Osteoblast (primary cell): Measurements from ENCODE around the gene TSPAN16. TPM values are rescaled to one million over a fixed set of nuclear protein-coding genes. Genes with fewer than 3 reads are reported as not detected.

Source experiments
- DNase-seq: peaks from one replicate; pipeline ENCODE4 v3.0.0; 2011; ENCODE audit warnings: low spot score, mixed read lengths; ENCODE audit not compliant: insufficient read length; ENCODE audit errors: missing footprints
- H2AFZ ChIP-seq: 2 replicates; pipeline ENCODE4 v1.6.0; 2011; ENCODE audit warnings: mild to moderate bottlenecking, low read length
- H3K27ac ChIP-seq: 2 replicates; pipeline ENCODE4 v1.5.1; 2011; ENCODE audit warnings: mild to moderate bottlenecking, low read depth, low read length, moderate library complexity
- H3K27me3 ChIP-seq: 2 replicates; pipeline ENCODE4 v1.6.0; 2012; ENCODE audit warnings: mild to moderate bottlenecking, control low read depth, inconsistent platforms, low read length, moderate library complexity; ENCODE audit not compliant: insufficient read depth
- H3K36me3 ChIP-seq: 2 replicates; pipeline ENCODE4 v1.5.1; 2011; ENCODE audit warnings: mild to moderate bottlenecking, low read length, control low read depth, moderate library complexity; ENCODE audit not compliant: insufficient read depth
- H3K4me1 ChIP-seq: 2 replicates; pipeline ENCODE4 v1.5.1; 2011; ENCODE audit warnings: mild to moderate bottlenecking, low read length, control low read depth, moderate library complexity; ENCODE audit not compliant: insufficient read depth
- H3K4me2 ChIP-seq: 2 replicates; pipeline ENCODE4 v1.6.0; 2011; ENCODE audit warnings: mild to moderate bottlenecking, low read length; ENCODE audit not compliant: insufficient read depth
- H3K4me3 ChIP-seq: fragments of 200-600 bp; sonication (generic); 3 replicates; pipeline ENCODE4 v1.5.1; 2012; ENCODE audit warnings: mild to moderate bottlenecking, low read length, inconsistent platforms; ENCODE audit not compliant: insufficient read depth
- H3K79me2 ChIP-seq: 2 replicates; pipeline ENCODE4 v1.6.0; 2012; ENCODE audit warnings: mild to moderate bottlenecking, low read length, control low read depth, inconsistent platforms; ENCODE audit not compliant: insufficient read depth
- H3K9me3 ChIP-seq: 2 replicates; pipeline ENCODE4 v1.5.1; 2011; ENCODE audit warnings: low read depth, low read length, control low read depth
- H4K20me1 ChIP-seq: 2 replicates; pipeline ENCODE4 v1.6.0; 2012; ENCODE audit warnings: mild to moderate bottlenecking, low read length, control low read depth; ENCODE audit not compliant: insufficient read depth
- CTCF ChIP-seq: IDR thresholded peaks from 2 replicates; pipeline ENCODE4 v1.5.1; 2011; ENCODE audit warnings: mild to moderate bottlenecking, low read depth, low read length, moderate library complexity; ENCODE audit errors: extremely low read depth
- total RNA-seq: library from RNA; depleted of rRNA; stranded (reverse); fragments of >200 nt; gene quantifications from 2 replicates; pipeline ENCODE4 v1.2.3, GENCODE V29; 2012

The TSPAN16 gene
- total RNA-seq, 1 donor: not detected

GRCh38 chr19:11323601-11324078, 27.7 kb downstream of the TSPAN16 start:
- no peaks in the 10 kb centered on the region for H3K9me3 ChIP-seq
- peak overlapping the region; percentile 60 for H3K27ac ChIP-seq
- H3K79me2 ChIP-seq: no peaks in the 10 kb centered on the region
- DNase-seq: no peak
- peak overlapping the region; percentile 79 for H3K4me2 ChIP-seq
- no peaks in the 10 kb centered on the region for H4K20me1 ChIP-seq
- H3K4me3 ChIP-seq: peak overlapping the region; percentile 54
- peaks cover 14% of the 10 kb centered on the region for H3K4me1 ChIP-seq
- no peaks in the 10 kb centered on the region for H3K36me3 ChIP-seq
- no peaks in the 10 kb centered on the region for H3K27me3 ChIP-seq
- no peak for TF ChIP-seq CTCF
- peak overlapping the region; percentile 56 for H2AFZ ChIP-seq

GRCh38 chr19:11324079-11324661, 28.2 kb downstream of the TSPAN16 start:
- Histone ChIP-seq H3K27ac (peak overlapping the region; percentile 60), H3K27me3 (no peaks in the 10 kb centered on the region), H3K4me1 (peaks cover 14% of the 10 kb centered on the region), H2AFZ (peak overlapping the region; percentile 56), H4K20me1 (no peaks in the 10 kb centered on the region), H3K79me2 (no peaks in the 10 kb centered on the region), H3K4me3 (peak overlapping the region; percentile 54), H3K9me3 (no peaks in the 10 kb centered on the region), H3K36me3 (no peaks in the 10 kb centered on the region), H3K4me2 (peak overlapping the region; percentile 79)
- peak; percentile 90 for DNase-seq
- no peak for TF ChIP-seq CTCF

GRCh38 chr19:11324748-11325389, 28.9 kb downstream of the TSPAN16 start:
- no peak for TF ChIP-seq CTCF
- Histone ChIP-seq H3K27me3 (no peaks in the 10 kb centered on the region), H3K36me3 (no peaks in the 10 kb centered on the region), H3K9me3 (no peaks in the 10 kb centered on the region), H3K4me2 (peak overlapping the region; percentile 79), H3K27ac (peak overlapping the region; percentile 60), H3K4me3 (no peak overlapping the region), H2AFZ (peak overlapping the region; percentile 56), H3K79me2 (no peaks in the 10 kb centered on the region), H4K20me1 (no peaks in the 10 kb centered on the region), H3K4me1 (peaks cover 14% of the 10 kb centered on the region)
- no peak for DNase-seq

GRCh38 chr19:11325544-11325943, 29.6 kb downstream of the TSPAN16 start:
- Histone ChIP-seq H3K4me1 (peaks cover 14% of the 10 kb centered on the region), H2AFZ (no peak overlapping the region), H4K20me1 (no peaks in the 10 kb centered on the region), H3K27ac (no peak overlapping the region), H3K79me2 (no peaks in the 10 kb centered on the region), H3K36me3 (no peaks in the 10 kb centered on the region), H3K4me3 (no peak overlapping the region), H3K4me2 (no peak overlapping the region), H3K9me3 (no peaks in the 10 kb centered on the region), H3K27me3 (no peaks in the 10 kb centered on the region)
- TF ChIP-seq CTCF: no peak
- no peak for DNase-seq
